IMR-90 (cell line): ENCODE results near the gene CRYGS. TPM values are rescaled to one million over a fixed set of nuclear protein-coding genes. Genes with fewer than 3 reads are reported as not detected.

Experiments used
- ATAC-seq: fragments of 200-7000 bp; cut with Tn5 transposase; 2 replicates; pipeline ENCODE4 v1.9.1; 2020; ENCODE audit warnings: low read depth, mild to moderate bottlenecking, moderate library complexity
- BruUV-seq: library from RNA; stranded (reverse); fragments of 400-500 nt; replicated peaks from 2 replicates; lab custom pipeline; 2021; lab: Mats Ljungman, UMichigan
- CTCF ChIA-PET: fragments of 300-600 bp; formaldehyde crosslinking; extraction: SDS; loops from one replicate; lab custom pipeline; 2021; ENCODE audit warnings: antibody characterized with exemption; lab: Yijun Ruan, JAX
- POLR2A ChIA-PET: fragments of 300-600 bp; sonication (Branson Sonifier 250); formaldehyde crosslinking; loops from one replicate; lab custom pipeline; 2022; ENCODE audit warnings: antibody characterized with exemption; ENCODE audit not compliant: unreplicated experiment; lab: Charles Lee
- DNase-seq: peaks from one replicate; pipeline ENCODE4 v3.0.0; 2013
- H2AFZ ChIP-seq: replicated peaks from 2 replicates; pipeline ENCODE3; 2013; ENCODE audit warnings: low read length, mild to moderate bottlenecking; ENCODE audit not compliant: poor library complexity
- H2AK5ac ChIP-seq: 2 replicates; pipeline ENCODE4 v1.6.1; 2013; ENCODE audit warnings: low read depth, low read length, inconsistent platforms
- H2AK9ac ChIP-seq: replicated peaks from 2 replicates; pipeline ENCODE3; 2013; ENCODE audit warnings: mild to moderate bottlenecking, low read depth, low read length, moderate library complexity; ENCODE audit not compliant: poor library complexity
- H2BK120ac ChIP-seq: 2 replicates; pipeline ENCODE4 v1.6.1; 2013; ENCODE audit warnings: low read depth, low read length, inconsistent platforms
- H2BK15ac ChIP-seq: 3 replicates; pipeline ENCODE4 v1.6.1; 2013; ENCODE audit warnings: low read depth, low read length, inconsistent platforms
- H2BK20ac ChIP-seq: 2 replicates; pipeline ENCODE4 v1.6.1; 2013; ENCODE audit warnings: low read depth, mild to moderate bottlenecking, inconsistent platforms, low read length, moderate library complexity
- H2BK5ac ChIP-seq: 2 replicates; pipeline ENCODE4 v1.6.1; 2013; ENCODE audit warnings: mild to moderate bottlenecking, low read depth, low read length, inconsistent platforms; ENCODE audit not compliant: poor library complexity, severe bottlenecking
- H3K14ac ChIP-seq: replicated peaks from 2 replicates; pipeline ENCODE4 v1.6.1; 2013; ENCODE audit warnings: low read depth, low read length, inconsistent platforms
- H3K18ac ChIP-seq: 2 replicates; pipeline ENCODE4 v1.6.1; 2013; ENCODE audit warnings: low read depth, low read length, control low read depth
- H3K23ac ChIP-seq: 2 replicates; pipeline ENCODE4 v1.6.1; 2013; ENCODE audit warnings: low read depth, low read length, inconsistent platforms
- H3K27ac ChIP-seq: 2 replicates; pipeline ENCODE4 v1.5.1; 2013; ENCODE audit warnings: mild to moderate bottlenecking, control low read depth, low read length; ENCODE audit not compliant: insufficient read depth
- H3K27me3 ChIP-seq: 2 replicates; pipeline ENCODE4 v1.6.1; 2013; ENCODE audit warnings: low read length; ENCODE audit not compliant: control insufficient read depth, insufficient read depth
- H3K36me3 ChIP-seq: 2 replicates; pipeline ENCODE4 v1.6.1; 2013; ENCODE audit warnings: low read length, mixed read lengths; ENCODE audit not compliant: control insufficient read depth, insufficient read depth
- H3K4ac ChIP-seq: 2 replicates; pipeline ENCODE4 v1.6.1; 2013; ENCODE audit warnings: low read depth, low read length, inconsistent platforms
- H3K4me1 ChIP-seq: 2 replicates; pipeline ENCODE4 v1.6.1; 2013; ENCODE audit warnings: low read length, mixed read lengths; ENCODE audit not compliant: control insufficient read depth, insufficient read depth
- H3K4me2 ChIP-seq: 2 replicates; pipeline ENCODE4 v1.6.1; 2013; ENCODE audit warnings: low read depth, mild to moderate bottlenecking, control low read depth, low read length, moderate library complexity
- H3K4me3 ChIP-seq: 2 replicates; pipeline ENCODE4 v1.5.1; 2013; ENCODE audit warnings: low read depth, mild to moderate bottlenecking, control low read depth, low read length, moderate library complexity; ENCODE audit not compliant: insufficient read depth
- H3K56ac ChIP-seq: 2 replicates; pipeline ENCODE4 v1.6.1; 2013; ENCODE audit warnings: low read length, inconsistent platforms; ENCODE audit not compliant: insufficient read depth; ENCODE audit errors: extremely low read depth
- H3K79me1 ChIP-seq, 2 experiments: 2 replicates each; pipeline ENCODE4 v1.6.1; 2013; ENCODE audit warnings: low read length in 2 of 2, inconsistent platforms in 1 of 2, low read depth in 1 of 2
- H3K9ac ChIP-seq: 2 replicates; pipeline ENCODE4 v1.6.1; 2013; ENCODE audit warnings: low read depth, low read length, control low read depth
- H3K9me1 ChIP-seq: 2 replicates; pipeline ENCODE4 v1.6.1; 2013; ENCODE audit warnings: low read length, inconsistent platforms; ENCODE audit not compliant: insufficient read depth
- H3K9me3 ChIP-seq: 2 replicates; pipeline ENCODE4 v1.6.1; 2013; ENCODE audit warnings: low read length; ENCODE audit not compliant: control insufficient read depth, insufficient read depth
- H4K20me1 ChIP-seq: 2 replicates; pipeline ENCODE4 v1.6.1; 2013; ENCODE audit warnings: low read length, inconsistent platforms; ENCODE audit not compliant: insufficient read depth
- H4K5ac ChIP-seq: 2 replicates; pipeline ENCODE4 v1.6.1; 2013; ENCODE audit warnings: mild to moderate bottlenecking, low read depth, low read length, control low read depth
- H4K8ac ChIP-seq, 2 experiments: 2 replicates each; pipeline ENCODE4 v1.6.1; 2013; ENCODE audit warnings: low read depth in 2 of 2, low read length in 2 of 2, control low read depth in 1 of 2, inconsistent platforms in 1 of 2
- H4K91ac ChIP-seq: 2 replicates; pipeline ENCODE4 v1.6.1; 2013; ENCODE audit warnings: low read depth, low read length, inconsistent platforms; ENCODE audit not compliant: insufficient read depth
- BHLHE40 ChIP-seq: fragments of 150-350 bp; IDR thresholded peaks from 2 replicates; pipeline ENCODE4 v1.6.1; 2016; ENCODE audit warnings: mild to moderate bottlenecking, low read depth, low read length
- CEBPB ChIP-seq: IDR thresholded peaks from 2 replicates; pipeline ENCODE4 v1.6.1; 2012; ENCODE audit warnings: low read depth, low read length, improper control_type of control experiment
- CHD1 ChIP-seq: IDR thresholded peaks from 2 replicates; pipeline ENCODE4 v1.6.1; 2012; ENCODE audit warnings: low read depth, low read length, improper control_type of control experiment
- ELK1 ChIP-seq: fragments of 150-350 bp; IDR thresholded peaks from 2 replicates; pipeline ENCODE4 v1.6.1; 2016; ENCODE audit warnings: low read depth, mild to moderate bottlenecking, low read length, moderate library complexity, borderline replicate concordance
- FOS ChIP-seq: fragments of 150-350 bp; IDR thresholded peaks from 2 replicates; pipeline ENCODE4 v1.6.1; 2016; ENCODE audit warnings: low read depth, low read length
- MAFK ChIP-seq: IDR thresholded peaks from 2 replicates; pipeline ENCODE4 v1.6.1; 2012; ENCODE audit warnings: low read depth, low read length, improper control_type of control experiment
- MAZ ChIP-seq: IDR thresholded peaks from 2 replicates; pipeline ENCODE4 v1.6.1; 2012; ENCODE audit warnings: low read depth, mild to moderate bottlenecking, low read length, improper control_type of control experiment, moderate library complexity, borderline replicate concordance
- MXI1 ChIP-seq: IDR thresholded peaks from 2 replicates; pipeline ENCODE4 v1.6.1; 2012; ENCODE audit warnings: low read depth, mild to moderate bottlenecking, low read length, moderate library complexity, borderline replicate concordance
- NFE2L2 ChIP-seq: fragments of 150-350 bp; IDR thresholded peaks from 2 replicates; pipeline ENCODE4 v1.6.1; 2016; ENCODE audit warnings: low read depth, mild to moderate bottlenecking, low read length
- POLR2A ChIP-seq: IDR thresholded peaks from 2 replicates; pipeline ENCODE4 v1.6.1; 2012; ENCODE audit warnings: mild to moderate bottlenecking, low read depth, low read length
- RAD21 ChIP-seq: IDR thresholded peaks from 2 replicates; pipeline ENCODE4 v1.6.1; 2012; ENCODE audit warnings: low read length, improper control_type of control experiment
- RCOR1 ChIP-seq: IDR thresholded peaks from 2 replicates; pipeline ENCODE4 v1.6.1; 2012; ENCODE audit warnings: mild to moderate bottlenecking, low read length, improper control_type of control experiment; ENCODE audit not compliant: insufficient replicate concordance
- RFX5 ChIP-seq: IDR thresholded peaks from 2 replicates; pipeline ENCODE4 v1.8.0; 2012; ENCODE audit warnings: low read depth, mild to moderate bottlenecking, low read length, moderate library complexity
- SMC3 ChIP-seq: fragments of 150-350 bp; IDR thresholded peaks from 2 replicates; pipeline ENCODE4 v1.6.1; 2016; ENCODE audit warnings: low read depth, mild to moderate bottlenecking, antibody characterized with exemption, low read length, moderate library complexity
- USF2 ChIP-seq: fragments of 150-350 bp; IDR thresholded peaks from 2 replicates; pipeline ENCODE4 v1.6.1; 2017; ENCODE audit warnings: mild to moderate bottlenecking, antibody characterized with exemption, low read length, low read depth
- WGBS, 2 experiments: methylation state at CpG; one replicate each; pipeline versions ENCODE4 v1.1.5 to v1.1.7; 2013; ENCODE audit warnings: missing lambda C conversion rate in 2 of 2; ENCODE audit not compliant: insufficient read length in 1 of 2; ENCODE audit errors: extremely low coverage in 2 of 2; 5-methylcytosine and 5-hydroxymethylcytosine counted together
- dilution Hi-C: fragments of 300-500 bp; cut with HindIII; formaldehyde crosslinking; loops from one replicate; pipeline ENCODE4 v1.14.3; 2018; ENCODE audit warnings: low sequenced_read_pairs; ENCODE audit not compliant: unreplicated experiment
- in situ Hi-C: fragments of 300-500 bp; cut with MboI; formaldehyde crosslinking; loops from 3 replicates; pipeline ENCODE4 v1.14.3; 2019; ENCODE audit warnings: low sequenced_read_pairs, inconsistent platforms, mixed read lengths
- intact Hi-C: fragments of 100-400 bp; cut with micrococcal nuclease; formaldehyde crosslinking; loops from 2 replicates; pipeline ENCODE4 v1.10.0; 2022
- polyA plus RNA-seq, 3 experiments: library from polyadenylated mRNA; depleted of rRNA; stranded (reverse); fragments of >200 nt; gene quantifications; 2 replicates each; pipeline ENCODE4 v1.2.3, GENCODE V29; 2012; ENCODE audit warnings: low replicate concordance in 1 of 3
- total RNA-seq: library from RNA; depleted of rRNA; stranded (reverse); fragments of >200 nt; gene quantifications from 2 replicates; pipeline ENCODE4 v1.2.3, GENCODE V29; 2012
- TF ChIP-seq, protein P1 (sequence below): conservative IDR thresholded peaks from 2 replicates; pipeline ENCODE4 v1.5.1; 2012; ENCODE audit warnings: mild to moderate bottlenecking, low read depth, low read length, improper control_type of control experiment

CRYGS gene
- total and polyA plus RNA-seq, 2 of the 4 experiments (the other 2 are of a cell fraction) = 0.36 to 2.1 TPM

GRCh38 chr3:186510374-186511079 is 33.7 kb downstream of the CRYGS start:
- intact Hi-C loops (no loop called here), in situ Hi-C loops (no loop called here), dilution Hi-C loops (no loop called here)
- no peak for TF ChIP-seq FOS
- no peak for TF ChIP-seq CEBPB
- no peak for TF ChIP-seq MAZ
- TF ChIP-seq RAD21 = no peak
- no peak for TF ChIP-seq SMC3
- no peak for TF ChIP-seq ELK1
- no peak for TF ChIP-seq BHLHE40
- no peak for TF ChIP-seq NFE2L2
- TF ChIP-seq CHD1 = no peak
- TF ChIP-seq RFX5 = no peak
- TF ChIP-seq RCOR1 = no peak
- TF ChIP-seq POLR2A = no peak
- TF ChIP-seq, protein P1, sequence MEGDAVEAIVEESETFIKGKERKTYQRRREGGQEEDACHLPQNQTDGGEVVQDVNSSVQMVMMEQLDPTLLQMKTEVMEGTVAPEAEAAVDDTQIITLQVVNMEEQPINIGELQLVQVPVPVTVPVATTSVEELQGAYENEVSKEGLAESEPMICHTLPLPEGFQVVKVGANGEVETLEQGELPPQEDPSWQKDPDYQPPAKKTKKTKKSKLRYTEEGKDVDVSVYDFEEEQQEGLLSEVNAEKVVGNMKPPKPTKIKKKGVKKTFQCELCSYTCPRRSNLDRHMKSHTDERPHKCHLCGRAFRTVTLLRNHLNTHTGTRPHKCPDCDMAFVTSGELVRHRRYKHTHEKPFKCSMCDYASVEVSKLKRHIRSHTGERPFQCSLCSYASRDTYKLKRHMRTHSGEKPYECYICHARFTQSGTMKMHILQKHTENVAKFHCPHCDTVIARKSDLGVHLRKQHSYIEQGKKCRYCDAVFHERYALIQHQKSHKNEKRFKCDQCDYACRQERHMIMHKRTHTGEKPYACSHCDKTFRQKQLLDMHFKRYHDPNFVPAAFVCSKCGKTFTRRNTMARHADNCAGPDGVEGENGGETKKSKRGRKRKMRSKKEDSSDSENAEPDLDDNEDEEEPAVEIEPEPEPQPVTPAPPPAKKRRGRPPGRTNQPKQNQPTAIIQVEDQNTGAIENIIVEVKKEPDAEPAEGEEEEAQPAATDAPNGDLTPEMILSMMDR = no peak
- TF ChIP-seq USF2 = no peak
- no peak for TF ChIP-seq MAFK
- no peak for TF ChIP-seq MXI1
- Histone ChIP-seq H3K4me1 (no peaks in the 10 kb centered on the region), H3K79me1 (no peaks in the 10 kb centered on the region), H3K9me1 (no peaks in the 10 kb centered on the region), H3K9ac (no peak overlapping the region), H3K14ac (no peak overlapping the region), H4K20me1 (no peaks in the 10 kb centered on the region), H2AK9ac (no peak overlapping the region), H3K4me2 (no peak overlapping the region), H3K23ac (no peak overlapping the region), H2BK20ac (no peak overlapping the region), H3K27ac (no peak overlapping the region), H3K9me3 (no peaks in the 10 kb centered on the region), H2BK5ac (no peak overlapping the region), H2BK120ac (no peak overlapping the region), H3K56ac (no peak overlapping the region), H4K8ac (no peak overlapping the region), H2AK5ac (no peak overlapping the region), H2BK15ac (no peak overlapping the region), H4K5ac (no peak overlapping the region), H3K4me3 (no peak overlapping the region), H3K36me3 (no peaks in the 10 kb centered on the region), H4K91ac (no peak overlapping the region), H3K27me3 (peaks cover 27% of the 10 kb centered on the region), H2AFZ (no peak overlapping the region), H3K18ac (no peak overlapping the region), H3K4ac (no peak overlapping the region)
- ATAC-seq = no peak
- BruUV-seq = no TSS peak
- 49% methylated on average over 5 of the region's 9 CpGs; no CpG with 5 or more reads in 1 of the 2 experiments for WGBS, 2 experiments
- ChIA-PET CTCF (no interaction called here), POLR2A (no interaction called here)
- no peak for DNase-seq
